GM23338 (cell line): ENCODE data around the gene PNPLA1. TPM values are rescaled to one million over a fixed set of nuclear protein-coding genes. Genes with fewer than 3 reads are reported as not detected.
A peak's percentile ranks its signal among the peaks of the same experiment; 100 is the strongest.

ENCODE experiments used
- ATAC-seq: fragments of 200-7000 bp; cut with Tn5 transposase; 3 replicates; pipeline ENCODE4 v1.9.1; 2020
- DNase-seq: peaks from one replicate; pipeline ENCODE4 v3.0.0-alpha.2; 2015; ENCODE audit warnings: low spot score
- H2AFZ ChIP-seq: fragments of 200-600 bp; sonication (generic); 2 replicates; pipeline ENCODE4 v1.8.0; 2016; ENCODE audit warnings: antibody characterized with exemption, mild to moderate bottlenecking, moderate library complexity
- H3F3A ChIP-seq: fragments of 200-600 bp; sonication (generic); replicated peaks from 2 replicates; pipeline ENCODE4 v1.8.0; 2017; ENCODE audit warnings: antibody characterized with exemption, mixed run types, low read depth
- H3K27ac ChIP-seq: fragments of 200-600 bp; sonication (generic); 2 replicates; pipeline ENCODE4 v1.6.1; 2016; ENCODE audit warnings: low read depth
- H3K27me3 ChIP-seq: fragments of 200-600 bp; sonication (generic); 2 replicates; pipeline ENCODE4 v1.8.0; 2016; ENCODE audit warnings: mild to moderate bottlenecking, mixed run types, moderate library complexity; ENCODE audit not compliant: insufficient read depth
- H3K36me3 ChIP-seq: fragments of 200-600 bp; sonication (generic); 2 replicates; pipeline ENCODE4 v1.8.0; 2016; ENCODE audit warnings: mild to moderate bottlenecking; ENCODE audit not compliant: insufficient read depth
- H3K4me1 ChIP-seq: fragments of 200-600 bp; sonication (generic); 2 replicates; pipeline ENCODE4 v1.8.0; 2016; ENCODE audit warnings: mild to moderate bottlenecking, moderate library complexity; ENCODE audit not compliant: insufficient read depth
- H3K4me2 ChIP-seq: fragments of 200-600 bp; sonication (generic); 2 replicates; pipeline ENCODE4 v1.7.1; 2017; ENCODE audit warnings: mixed run types
- H3K4me3 ChIP-seq: fragments of 200-600 bp; sonication (generic); 2 replicates; pipeline ENCODE4 v1.6.1; 2016; ENCODE audit warnings: mixed run types
- H3K79me2 ChIP-seq: fragments of 200-600 bp; sonication (generic); replicated peaks from 2 replicates; pipeline ENCODE4 v1.8.0; 2017; ENCODE audit warnings: mild to moderate bottlenecking; ENCODE audit not compliant: insufficient read depth
- H3K9me2 ChIP-seq: fragments of 200-600 bp; sonication (generic); 2 replicates; pipeline ENCODE4 v1.8.0; 2017; ENCODE audit not compliant: insufficient read depth
- H4K20me1 ChIP-seq: fragments of 200-600 bp; sonication (generic); replicated peaks from 2 replicates; pipeline ENCODE4 v1.8.0; 2017; ENCODE audit warnings: mild to moderate bottlenecking; ENCODE audit not compliant: insufficient read depth
- H3K27ac Mint-ChIP-seq: 2 replicates; pipeline ENCODE4 v1.8.0; 2020; ENCODE audit warnings: inconsistent platforms, mild to moderate bottlenecking, moderate library complexity, mixed read lengths
- H3K27me3 Mint-ChIP-seq: 3 replicates; pipeline ENCODE4 v1.8.0; 2022; ENCODE audit warnings: low read depth, mild to moderate bottlenecking, moderate library complexity, mixed read lengths, inconsistent platforms; ENCODE audit not compliant: insufficient read depth, poor library complexity
- H3K36me3 Mint-ChIP-seq: 3 replicates; pipeline ENCODE4 v1.8.0; 2021; ENCODE audit warnings: low read depth, mild to moderate bottlenecking, inconsistent platforms, moderate library complexity, mixed read lengths
- H3K4me1 Mint-ChIP-seq: 3 replicates; pipeline ENCODE4 v1.8.0; 2020; ENCODE audit warnings: mild to moderate bottlenecking, inconsistent platforms, mixed read lengths
- H3K4me3 Mint-ChIP-seq: 3 replicates; pipeline ENCODE4 v1.8.0; 2021; ENCODE audit warnings: moderate library complexity, mild to moderate bottlenecking, inconsistent platforms, mixed read lengths
- H3K9me3 Mint-ChIP-seq: 3 replicates; pipeline ENCODE4 v1.8.0; 2020; ENCODE audit warnings: moderate library complexity, mild to moderate bottlenecking, inconsistent platforms, mixed read lengths
- CREB1 ChIP-seq: fragments of 250-450 bp; sonication (Bioruptor Pico); IDR thresholded peaks from 2 replicates; pipeline ENCODE4 v1.5.0; 2020; ENCODE audit warnings: low read depth, mild to moderate bottlenecking, moderate library complexity
- EZH2phosphoT487 ChIP-seq: fragments of 200-600 bp; sonication (generic); IDR thresholded peaks from one replicate; pipeline ENCODE4 v1.8.1; 2018; ENCODE audit warnings: antibody characterized with exemption; ENCODE audit not compliant: unreplicated experiment
- STAT1 ChIP-seq: IDR thresholded peaks from one replicate; pipeline ENCODE4 v1.6.1; 2016; ENCODE audit warnings: antibody characterized with exemption; ENCODE audit not compliant: unreplicated experiment
- ZNF114 ChIP-seq: fragments of 250-450 bp; sonication (Bioruptor Pico); IDR thresholded peaks from 2 replicates; pipeline ENCODE4 v1.5.0; 2020; ENCODE audit warnings: mild to moderate bottlenecking, moderate library complexity
- ZNF331 ChIP-seq: fragments of 250-450 bp; sonication (Bioruptor Pico); IDR thresholded peaks from 2 replicates; pipeline ENCODE4 v1.5.0; 2020; ENCODE audit warnings: low read depth, mild to moderate bottlenecking, moderate library complexity
- polyA plus RNA-seq: library from polyadenylated mRNA; unstranded; fragments of >200 nt; fragmentation: Nextera tagmentation; extraction: Ambion mirVana; gene quantifications from 2 replicates; pipeline ENCODE4 v1.2.1, GENCODE V29; 2016
- total RNA-seq: library from RNA; depleted of rRNA; stranded (reverse); fragments of >200 nt; shearing (Covaris generic); gene quantifications from 2 replicates; pipeline ENCODE4 v1.2.3, GENCODE V29; 2014
- TF ChIP-seq, protein P1 (sequence below): IDR thresholded peaks from one replicate; pipeline ENCODE4 v1.6.1; 2018; ENCODE audit warnings: antibody characterized with exemption; ENCODE audit not compliant: unreplicated experiment
- TF ChIP-seq, protein P2 (sequence below): fragments of 250-450 bp; sonication (Bioruptor Pico); IDR thresholded peaks from 2 replicates; pipeline ENCODE4 v1.5.0; 2020; ENCODE audit warnings: mild to moderate bottlenecking, moderate library complexity

PNPLA1 gene
- total and polyA plus RNA-seq, 2 experiments from 2014 or later = not detected

GRCh38 chr6:36289281-36289878, 19.5 kb downstream of the PNPLA1 start:
- H3K27ac Mint-ChIP-seq = no peak overlapping the region

More at GRCh38 chr6:36289281-36289878, 19.5 kb downstream of the PNPLA1 start:
- Mint-ChIP-seq H3K9me3 (no peaks in the 10 kb centered on the region), H3K4me1 (peaks cover 8% of the 10 kb centered on the region), H3K36me3 (no peaks in the 10 kb centered on the region), H3K4me3 (no peak overlapping the region), H3K27me3 (peaks cover 10% of the 10 kb centered on the region)
- Histone ChIP-seq H3K79me2 (no peaks in the 10 kb centered on the region), H3K4me2 (no peak overlapping the region), H3F3A (no peaks in the 10 kb centered on the region), H3K27ac (no peak overlapping the region), H3K36me3 (no peaks in the 10 kb centered on the region), H3K27me3 (no peaks in the 10 kb centered on the region), H4K20me1 (0 out of 2 replicates have a peak, but pooled peaks cover 3% of the 10 kb centered on the region), H2AFZ (no peak overlapping the region; the same call in 1 of the 2 replicates), H3K4me1 (peaks cover 5% of the 10 kb centered on the region; the same call in 1 of the 2 replicates), H3K9me2 (no peaks in the 10 kb centered on the region), H3K4me3 (no peak overlapping the region)
- ATAC-seq (peak; percentile 54), DNase-seq (peak; percentile 71)
- TF ChIP-seq STAT1 (no peak), ZNF114 (CRISPR knock-in tag) (no peak), EZH2phosphoT487 (no peak), ZNF331 (no peak), CREB1 (CRISPR knock-in tag) (no peak)
- TF ChIP-seq, protein P1, sequence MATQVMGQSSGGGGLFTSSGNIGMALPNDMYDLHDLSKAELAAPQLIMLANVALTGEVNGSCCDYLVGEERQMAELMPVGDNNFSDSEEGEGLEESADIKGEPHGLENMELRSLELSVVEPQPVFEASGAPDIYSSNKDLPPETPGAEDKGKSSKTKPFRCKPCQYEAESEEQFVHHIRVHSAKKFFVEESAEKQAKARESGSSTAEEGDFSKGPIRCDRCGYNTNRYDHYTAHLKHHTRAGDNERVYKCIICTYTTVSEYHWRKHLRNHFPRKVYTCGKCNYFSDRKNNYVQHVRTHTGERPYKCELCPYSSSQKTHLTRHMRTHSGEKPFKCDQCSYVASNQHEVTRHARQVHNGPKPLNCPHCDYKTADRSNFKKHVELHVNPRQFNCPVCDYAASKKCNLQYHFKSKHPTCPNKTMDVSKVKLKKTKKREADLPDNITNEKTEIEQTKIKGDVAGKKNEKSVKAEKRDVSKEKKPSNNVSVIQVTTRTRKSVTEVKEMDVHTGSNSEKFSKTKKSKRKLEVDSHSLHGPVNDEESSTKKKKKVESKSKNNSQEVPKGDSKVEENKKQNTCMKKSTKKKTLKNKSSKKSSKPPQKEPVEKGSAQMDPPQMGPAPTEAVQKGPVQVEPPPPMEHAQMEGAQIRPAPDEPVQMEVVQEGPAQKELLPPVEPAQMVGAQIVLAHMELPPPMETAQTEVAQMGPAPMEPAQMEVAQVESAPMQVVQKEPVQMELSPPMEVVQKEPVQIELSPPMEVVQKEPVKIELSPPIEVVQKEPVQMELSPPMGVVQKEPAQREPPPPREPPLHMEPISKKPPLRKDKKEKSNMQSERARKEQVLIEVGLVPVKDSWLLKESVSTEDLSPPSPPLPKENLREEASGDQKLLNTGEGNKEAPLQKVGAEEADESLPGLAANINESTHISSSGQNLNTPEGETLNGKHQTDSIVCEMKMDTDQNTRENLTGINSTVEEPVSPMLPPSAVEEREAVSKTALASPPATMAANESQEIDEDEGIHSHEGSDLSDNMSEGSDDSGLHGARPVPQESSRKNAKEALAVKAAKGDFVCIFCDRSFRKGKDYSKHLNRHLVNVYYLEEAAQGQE = no peak
- TF ChIP-seq, protein P2, sequence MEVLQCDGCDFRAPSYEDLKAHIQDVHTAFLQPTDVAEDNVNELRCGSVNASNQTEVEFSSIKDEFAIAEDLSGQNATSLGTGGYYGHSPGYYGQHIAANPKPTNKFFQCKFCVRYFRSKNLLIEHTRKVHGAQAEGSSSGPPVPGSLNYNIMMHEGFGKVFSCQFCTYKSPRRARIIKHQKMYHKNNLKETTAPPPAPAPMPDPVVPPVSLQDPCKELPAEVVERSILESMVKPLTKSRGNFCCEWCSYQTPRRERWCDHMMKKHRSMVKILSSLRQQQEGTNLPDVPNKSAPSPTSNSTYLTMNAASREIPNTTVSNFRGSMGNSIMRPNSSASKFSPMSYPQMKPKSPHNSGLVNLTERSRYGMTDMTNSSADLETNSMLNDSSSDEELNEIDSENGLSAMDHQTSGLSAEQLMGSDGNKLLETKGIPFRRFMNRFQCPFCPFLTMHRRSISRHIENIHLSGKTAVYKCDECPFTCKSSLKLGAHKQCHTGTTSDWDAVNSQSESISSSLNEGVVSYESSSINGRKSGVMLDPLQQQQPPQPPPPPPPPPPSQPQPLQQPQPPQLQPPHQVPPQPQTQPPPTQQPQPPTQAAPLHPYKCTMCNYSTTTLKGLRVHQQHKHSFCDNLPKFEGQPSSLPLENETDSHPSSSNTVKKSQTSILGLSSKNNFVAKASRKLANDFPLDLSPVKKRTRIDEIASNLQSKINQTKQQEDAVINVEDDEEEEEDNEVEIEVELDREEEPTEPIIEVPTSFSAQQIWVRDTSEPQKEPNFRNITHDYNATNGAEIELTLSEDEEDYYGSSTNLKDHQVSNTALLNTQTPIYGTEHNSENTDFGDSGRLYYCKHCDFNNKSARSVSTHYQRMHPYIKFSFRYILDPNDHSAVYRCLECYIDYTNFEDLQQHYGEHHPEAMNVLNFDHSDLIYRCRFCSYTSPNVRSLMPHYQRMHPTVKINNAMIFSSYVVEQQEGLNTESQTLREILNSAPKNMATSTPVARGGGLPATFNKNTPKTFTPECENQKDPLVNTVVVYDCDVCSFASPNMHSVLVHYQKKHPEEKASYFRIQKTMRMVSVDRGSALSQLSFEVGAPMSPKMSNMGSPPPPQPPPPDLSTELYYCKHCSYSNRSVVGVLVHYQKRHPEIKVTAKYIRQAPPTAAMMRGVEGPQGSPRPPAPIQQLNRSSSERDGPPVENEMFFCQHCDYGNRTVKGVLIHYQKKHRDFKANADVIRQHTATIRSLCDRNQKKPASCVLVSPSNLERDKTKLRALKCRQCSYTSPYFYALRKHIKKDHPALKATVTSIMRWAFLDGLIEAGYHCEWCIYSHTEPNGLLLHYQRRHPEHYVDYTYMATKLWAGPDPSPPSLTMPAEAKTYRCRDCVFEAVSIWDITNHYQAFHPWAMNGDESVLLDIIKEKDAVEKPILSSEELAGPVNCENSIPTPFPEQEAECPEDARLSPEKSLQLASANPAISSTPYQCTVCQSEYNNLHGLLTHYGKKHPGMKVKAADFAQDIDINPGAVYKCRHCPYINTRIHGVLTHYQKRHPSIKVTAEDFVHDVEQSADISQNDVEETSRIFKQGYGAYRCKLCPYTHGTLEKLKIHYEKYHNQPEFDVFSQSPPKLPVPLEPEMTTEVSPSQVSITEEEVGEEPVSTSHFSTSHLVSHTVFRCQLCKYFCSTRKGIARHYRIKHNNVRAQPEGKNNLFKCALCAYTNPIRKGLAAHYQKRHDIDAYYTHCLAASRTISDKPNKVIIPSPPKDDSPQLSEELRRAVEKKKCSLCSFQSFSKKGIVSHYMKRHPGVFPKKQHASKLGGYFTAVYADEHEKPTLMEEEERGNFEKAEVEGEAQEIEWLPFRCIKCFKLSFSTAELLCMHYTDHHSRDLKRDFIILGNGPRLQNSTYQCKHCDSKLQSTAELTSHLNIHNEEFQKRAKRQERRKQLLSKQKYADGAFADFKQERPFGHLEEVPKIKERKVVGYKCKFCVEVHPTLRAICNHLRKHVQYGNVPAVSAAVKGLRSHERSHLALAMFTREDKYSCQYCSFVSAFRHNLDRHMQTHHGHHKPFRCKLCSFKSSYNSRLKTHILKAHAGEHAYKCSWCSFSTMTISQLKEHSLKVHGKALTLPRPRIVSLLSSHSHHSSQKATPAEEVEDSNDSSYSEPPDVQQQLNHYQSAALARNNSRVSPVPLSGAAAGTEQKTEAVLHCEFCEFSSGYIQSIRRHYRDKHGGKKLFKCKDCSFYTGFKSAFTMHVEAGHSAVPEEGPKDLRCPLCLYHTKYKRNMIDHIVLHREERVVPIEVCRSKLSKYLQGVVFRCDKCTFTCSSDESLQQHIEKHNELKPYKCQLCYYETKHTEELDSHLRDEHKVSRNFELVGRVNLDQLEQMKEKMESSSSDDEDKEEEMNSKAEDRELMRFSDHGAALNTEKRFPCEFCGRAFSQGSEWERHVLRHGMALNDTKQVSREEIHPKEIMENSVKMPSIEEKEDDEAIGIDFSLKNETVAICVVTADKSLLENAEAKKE (CRISPR knock-in tag) = no peak
